AG10803 (cell line): Measurements from ENCODE around the gene SELENOF.
"Not testable (repeated sequence)": the region's sequence is repeated elsewhere in the genome, so short reads cannot be mapped to it uniquely, and the experiment has no call there.

ENCODE experiments used
- DNase-seq: peaks from one replicate; pipeline ENCODE4 v3.0.0; 2010; ENCODE audit warnings: low read depth
- H3K4me3 ChIP-seq: 2 replicates; pipeline ENCODE4 v1.5.1; 2011; ENCODE audit warnings: mild to moderate bottlenecking, low read length, control low read depth
- CTCF ChIP-seq: conservative IDR thresholded peaks from 2 replicates; pipeline ENCODE4 v1.5.1; 2011; ENCODE audit warnings: mild to moderate bottlenecking, low read length, control low read depth, inconsistent platforms

SELENOF gene

GRCh38 chr1:86912281-86912900 lies 1.5 kb downstream of the SELENOF start:
- no peak for TF ChIP-seq CTCF
- H3K4me3 ChIP-seq: peak overlapping the region; percentile 85
- peak; percentile 57 for DNase-seq

- TF ChIP-seq CTCF: no peak
- DNase-seq: no peak
- H3K4me3 ChIP-seq: no peak overlapping the region
Measured at GRCh38 chr1:86906419-86906818, 7.5 kb downstream of the SELENOF start.

GRCh38 chr1:86905875-86906274 lies 8.1 kb downstream of the SELENOF start:
- no peak overlapping the region for H3K4me3 ChIP-seq
- no peak for DNase-seq
- no peak for TF ChIP-seq CTCF

GRCh38 chr1:86899401-86899800 lies 14.5 kb downstream of the SELENOF start:
- not testable (repeated sequence) for DNase-seq, H3K4me3 ChIP-seq

GRCh38 chr1:86888327-86888726 lies 25.6 kb downstream of the SELENOF start:
- no peak for TF ChIP-seq CTCF
- H3K4me3 ChIP-seq: no peak overlapping the region
- DNase-seq: no peak

GRCh38 chr1:86887479-86888162 lies 26.3 kb downstream of the SELENOF start:
- H3K4me3 ChIP-seq: no peak overlapping the region
- DNase-seq: no peak
- TF ChIP-seq CTCF: no peak

GRCh38 chr1:86875722-86876121 lies 38.2 kb downstream of the SELENOF start:
- DNase-seq: no peak
- no peak overlapping the region for H3K4me3 ChIP-seq

More at GRCh38 chr1:86875722-86876121, 38.2 kb downstream of the SELENOF start:
- TF ChIP-seq CTCF: no peak
